GDM1 (cell line): ENCODE measurements around the gene C11orf98.
A peak's percentile ranks its signal among the peaks of the same experiment; 100 is the strongest.
"Not testable (repeated sequence)": the region's sequence is repeated elsewhere in the genome, so short reads cannot be mapped to it uniquely, and the experiment has no call there.

Source experiments
- DNase-seq: peaks from one replicate; lab custom pipeline; 2025; lab: John Stamatoyannopoulos, UW

The C11orf98 gene

DNA sequence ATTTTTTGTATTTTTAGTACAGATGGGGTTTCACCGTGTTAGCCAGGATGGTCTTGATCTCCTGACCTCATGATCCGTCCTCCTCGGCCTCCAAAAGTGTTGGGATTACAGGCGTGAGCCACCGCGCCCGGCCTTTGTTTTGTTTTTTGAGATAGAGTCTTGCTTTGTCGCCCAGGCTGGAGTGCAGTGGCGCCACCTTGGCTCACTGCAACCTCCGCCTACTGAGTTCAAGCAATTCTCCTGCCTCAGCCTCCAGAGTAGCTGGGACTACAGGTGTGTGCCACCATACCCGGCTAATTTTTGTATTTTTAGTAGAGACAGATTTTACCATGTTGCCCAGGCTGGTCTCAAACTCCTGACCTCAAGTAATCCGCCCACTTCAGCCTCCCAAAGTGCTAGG lies 14.7 kb downstream of the C11orf98 start:
- DNase-seq: not testable (repeated sequence)

DNA sequence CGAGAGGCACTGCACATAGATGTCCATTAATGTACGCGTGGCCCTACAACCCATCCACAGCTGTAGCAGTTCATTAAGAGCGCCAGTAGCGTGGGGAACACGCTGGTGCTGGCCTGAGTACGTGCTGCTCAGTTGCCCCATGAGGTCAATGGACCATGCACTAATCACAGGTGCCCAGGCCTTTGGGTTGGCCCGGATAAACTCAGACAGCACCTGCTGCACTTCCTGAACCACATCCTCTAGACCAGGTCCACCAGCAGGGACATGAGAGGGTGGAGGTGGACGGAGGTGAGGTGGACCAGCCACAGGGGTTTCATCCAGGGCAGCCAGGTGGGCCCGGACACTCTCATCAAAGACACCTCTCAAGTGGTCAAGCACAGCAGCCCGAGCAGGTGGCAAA lies 15.5 kb downstream of the C11orf98 start:
- DNase-seq: no peak

DNA sequence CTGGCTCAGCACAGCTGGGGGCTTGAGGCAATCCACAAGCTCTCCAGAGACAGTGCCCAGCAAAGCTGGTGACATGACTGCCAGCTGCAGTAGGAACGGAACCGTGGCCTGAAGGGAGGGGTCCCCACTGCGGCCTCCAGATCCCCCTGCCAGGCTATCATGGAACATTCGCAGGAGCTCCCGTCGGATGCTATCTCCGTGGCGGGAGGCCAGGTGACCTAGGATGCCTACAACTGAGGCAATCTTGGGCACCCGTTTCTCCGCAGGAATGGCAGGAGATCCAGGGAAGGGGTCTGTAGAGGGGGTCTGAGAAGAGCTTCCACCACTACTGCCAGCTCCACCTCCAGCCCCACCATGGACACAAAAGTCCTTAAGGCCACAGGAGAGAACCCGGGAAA lies 16.0 kb downstream of the C11orf98 start:
- DNase-seq: no peak

DNA sequence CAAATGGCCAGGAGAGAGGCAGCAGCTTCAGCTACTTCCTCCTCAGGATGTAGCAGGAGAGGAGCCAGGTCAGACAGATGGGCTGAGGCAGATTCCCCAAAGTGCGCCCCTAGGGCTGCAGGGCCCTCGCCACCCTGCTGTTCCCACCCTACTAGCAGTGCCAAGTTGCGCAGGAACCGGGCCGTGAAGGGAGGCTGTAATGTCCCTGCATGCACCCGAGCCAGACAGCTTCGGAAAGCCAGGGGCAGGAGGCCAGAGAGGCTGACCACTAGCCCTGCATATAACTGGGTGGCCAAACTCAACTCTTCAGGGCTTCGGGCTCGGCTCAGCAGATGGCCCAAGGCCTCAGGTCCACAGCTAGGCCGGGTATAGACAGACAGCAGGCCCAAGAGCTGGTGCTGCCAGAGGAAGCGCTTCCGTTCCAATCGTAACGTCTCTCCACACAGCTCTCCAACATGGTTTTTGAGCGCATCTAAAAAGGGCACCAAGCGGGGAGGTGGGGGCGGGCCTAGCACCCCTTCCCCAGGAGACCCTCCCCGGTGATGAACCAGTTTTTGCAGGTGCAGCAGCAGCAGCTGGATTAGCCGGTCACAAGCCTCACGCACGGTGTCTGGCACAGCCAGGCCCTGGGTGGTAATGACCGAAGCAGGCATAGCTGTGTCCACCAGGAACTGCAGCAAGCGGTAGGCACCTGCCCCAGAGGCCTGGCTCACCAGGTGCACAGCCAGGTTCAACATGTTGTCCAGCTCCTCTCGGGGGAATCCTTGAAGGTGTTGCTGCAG lies 16.6 kb downstream of the C11orf98 start:
- no peak for DNase-seq

DNA sequence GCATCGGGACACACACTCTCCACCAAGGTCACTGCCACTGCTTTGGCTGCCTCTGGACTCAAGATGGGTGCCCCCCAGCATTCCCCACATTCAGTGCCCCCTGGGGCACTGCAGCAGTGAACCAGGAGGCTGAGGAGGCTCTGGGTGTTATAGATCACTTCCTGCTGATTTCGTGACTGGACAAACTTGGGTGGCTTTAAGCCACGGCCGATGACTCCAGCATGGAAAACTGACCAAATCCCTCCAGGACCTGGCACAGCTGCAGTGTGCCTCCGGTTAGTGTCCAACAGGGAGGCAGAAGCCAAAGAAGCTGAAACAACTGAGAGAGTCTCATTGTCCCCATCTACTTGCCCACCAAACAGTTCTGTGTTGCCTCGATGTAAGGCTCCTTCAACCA lies 17.4 kb downstream of the C11orf98 start:
- no peak for DNase-seq

DNA sequence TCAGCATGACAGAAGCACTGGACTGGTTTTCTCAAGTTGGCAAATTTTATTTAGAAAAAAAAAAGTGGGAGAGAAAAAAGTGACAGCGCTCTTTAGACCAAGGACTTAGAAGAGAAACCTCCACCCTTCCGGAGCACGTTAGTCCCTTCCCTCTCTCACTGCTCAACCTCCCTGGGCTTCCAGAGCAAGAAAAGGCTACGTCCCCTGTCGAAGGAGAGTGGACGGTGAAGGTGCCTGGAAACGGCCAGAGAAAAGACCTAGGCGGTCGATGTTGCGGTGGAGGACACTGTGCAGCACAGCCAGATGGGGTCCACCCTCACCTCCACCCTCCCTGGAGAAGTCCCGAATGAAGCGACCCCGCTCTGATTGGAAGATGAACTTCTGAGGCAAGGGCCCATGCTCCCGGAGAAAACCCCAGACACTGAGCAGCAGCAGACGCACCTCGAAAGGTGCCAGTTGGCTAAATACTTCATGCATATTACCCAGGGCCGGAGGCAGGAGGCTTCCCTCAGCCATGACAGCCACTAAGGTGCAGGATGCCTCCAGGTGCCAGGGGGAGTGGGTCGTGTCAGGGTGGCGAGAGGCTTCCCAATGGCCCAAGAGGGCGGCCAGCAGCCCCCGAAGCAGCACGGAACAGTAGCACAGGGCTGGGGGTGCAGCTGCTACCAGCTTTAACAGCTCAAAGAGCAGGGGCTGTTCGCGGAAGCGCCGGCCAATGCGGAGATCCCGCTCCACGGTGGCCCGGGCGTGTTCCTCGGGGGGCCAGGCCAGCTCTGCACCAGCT lies 18.0 kb downstream of the C11orf98 start:
- no peak for DNase-seq

DNA sequence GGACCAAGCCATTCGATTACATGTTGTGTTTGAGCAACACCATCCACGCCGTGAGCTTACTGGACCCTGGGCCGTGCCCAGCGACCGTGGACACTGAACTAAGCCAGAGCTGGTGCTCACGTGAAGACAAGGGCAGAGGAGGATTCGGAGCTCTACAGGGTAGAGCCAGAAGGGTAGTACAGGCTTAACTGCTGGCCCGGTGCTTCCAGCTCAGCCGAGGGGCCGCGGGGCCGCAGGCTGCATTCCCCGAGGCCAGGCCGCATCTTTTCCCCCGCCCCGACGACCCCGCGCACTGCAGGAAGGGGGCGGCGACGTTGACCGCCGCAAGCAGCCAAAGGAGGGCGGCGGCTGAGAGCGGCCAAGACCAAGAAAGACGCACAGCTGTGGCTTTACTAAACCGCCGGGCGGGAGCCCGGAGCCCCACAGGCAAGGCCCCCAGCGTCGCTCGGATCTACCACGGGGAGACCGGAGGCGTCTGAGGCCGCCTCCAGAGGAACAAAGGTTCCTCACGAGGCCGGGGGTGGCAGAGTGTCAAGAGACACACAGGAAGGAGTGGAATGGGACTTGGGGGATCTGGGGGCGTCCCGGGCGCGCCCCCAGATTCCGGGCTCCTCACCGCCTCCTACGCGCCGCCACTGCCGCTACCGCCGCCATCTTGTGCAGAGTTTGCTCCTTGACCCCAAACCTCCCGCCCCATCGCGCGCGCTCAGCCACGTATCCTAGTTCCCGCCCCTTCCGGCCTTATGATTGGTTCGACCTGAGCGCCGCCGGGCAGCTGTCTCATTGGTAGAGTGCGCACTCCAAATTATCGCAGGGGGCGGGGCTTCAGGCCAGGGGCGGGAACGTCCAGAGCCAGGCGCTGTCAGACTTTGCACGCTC lies 18.8 kb downstream of the C11orf98 start, which contains the start of gene GANAB:
Gene GANAB, minus strand, starts transcription at position 668 of the 879 bp plus-strand sequence. Its CDS starts 14 bp downstream, at position 654.
- peak; percentile 93 for DNase-seq

DNA sequence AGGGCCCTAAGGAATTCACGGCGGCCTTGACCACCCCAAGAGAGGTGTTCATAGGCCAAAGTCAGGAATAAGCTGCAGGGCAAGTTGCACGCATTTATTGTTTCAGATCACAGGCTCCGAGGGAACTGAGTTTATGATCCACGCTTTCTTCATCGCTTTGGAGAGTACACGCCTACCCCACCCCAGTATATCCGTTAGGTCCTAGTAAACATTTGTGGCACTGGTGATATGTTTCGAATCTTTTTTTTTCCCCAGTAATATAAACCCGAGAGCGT lies 19.4 kb downstream of the C11orf98 start:
- DNase-seq: no peak

DNA sequence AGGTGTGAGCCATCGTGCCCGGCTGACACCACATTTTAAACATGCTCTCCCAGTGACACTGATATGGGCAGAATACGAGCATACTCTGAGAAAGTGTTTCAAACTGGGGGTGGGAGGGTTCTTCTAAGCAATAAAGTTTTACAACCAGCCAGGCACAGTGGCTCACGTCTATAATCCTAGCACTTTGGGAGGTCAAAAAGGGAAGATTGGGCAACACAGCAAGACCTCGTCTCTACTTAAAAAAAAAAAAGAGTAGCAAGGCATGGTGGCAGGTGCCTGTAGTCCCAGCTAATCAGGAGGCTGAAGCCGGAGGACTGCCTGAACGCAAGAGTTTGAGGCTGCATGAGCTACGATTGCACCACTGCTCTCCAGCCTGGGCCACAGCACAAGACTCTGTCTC lies 20.8 kb downstream of the C11orf98 start:
- DNase-seq: no peak

DNA sequence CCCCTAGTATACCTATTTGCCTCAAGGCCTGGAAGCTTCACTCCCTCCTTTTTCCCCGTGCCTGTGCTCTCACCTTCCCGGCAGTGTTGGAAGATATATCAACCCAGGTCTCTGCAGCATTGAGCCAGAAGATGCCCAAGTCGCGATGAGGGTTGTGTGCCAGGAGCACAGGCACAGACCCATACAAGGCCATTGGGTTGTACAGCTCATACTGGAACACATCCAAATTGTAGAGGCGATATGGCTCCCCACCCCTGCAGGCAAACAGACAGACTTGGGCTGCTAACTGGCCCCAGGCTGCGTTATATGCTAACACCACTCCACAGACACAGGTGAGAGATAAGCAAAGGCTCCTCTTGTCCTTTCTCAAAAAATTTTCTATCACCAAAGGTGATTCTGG lies 32.5 kb downstream of the C11orf98 start:
- no peak for DNase-seq

DNA sequence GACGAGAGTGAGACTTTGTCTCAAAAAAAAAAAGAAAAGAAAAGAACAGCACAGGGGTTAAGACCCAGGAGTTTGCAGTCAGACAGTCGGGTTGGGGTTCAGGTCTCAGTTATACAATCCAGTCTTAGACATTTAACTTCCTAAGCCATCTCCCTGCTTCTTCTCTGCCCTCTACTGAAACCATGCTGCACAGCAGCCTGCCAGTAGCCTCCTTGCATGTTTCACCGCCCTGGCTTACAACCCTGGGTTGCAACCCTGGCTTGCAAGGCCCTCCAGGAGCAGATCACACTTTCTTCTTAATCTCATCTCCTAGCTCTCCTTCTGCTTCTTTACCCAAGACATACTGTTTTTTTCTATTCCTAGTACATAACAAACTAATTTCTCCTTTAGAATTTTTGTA lies 37.3 kb downstream of the C11orf98 start:
- DNase-seq: no peak

DNA sequence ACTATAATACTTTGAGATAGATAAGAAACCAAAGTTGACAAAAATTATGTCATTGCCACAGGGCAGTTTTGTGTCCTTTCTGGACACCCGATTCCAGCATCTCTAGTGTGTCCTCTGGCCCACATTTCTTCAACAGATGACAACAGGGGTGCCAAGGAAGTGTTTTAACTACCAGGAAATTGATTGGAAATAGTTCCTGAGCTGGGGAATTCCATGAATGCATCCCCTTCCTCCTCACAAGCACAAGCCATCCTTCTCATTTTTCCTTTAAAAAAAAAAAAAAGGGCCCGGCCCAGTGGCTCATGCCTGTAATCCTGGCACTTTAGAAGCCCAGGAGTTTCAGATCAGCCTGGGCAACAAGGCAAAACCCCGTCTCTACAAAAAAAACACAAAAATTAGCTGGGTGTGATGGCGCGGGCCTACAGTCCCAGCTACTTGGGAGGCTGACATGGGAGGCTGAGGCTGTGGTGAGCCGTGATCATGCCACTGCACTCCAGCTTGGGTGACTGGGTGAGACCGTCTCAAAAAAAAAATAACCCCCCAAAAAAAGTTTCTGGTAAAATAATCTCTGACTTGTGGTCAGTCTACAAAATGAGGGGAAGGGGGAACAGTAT lies 42.4 kb downstream of the C11orf98 start:
- DNase-seq: no peak

DNA sequence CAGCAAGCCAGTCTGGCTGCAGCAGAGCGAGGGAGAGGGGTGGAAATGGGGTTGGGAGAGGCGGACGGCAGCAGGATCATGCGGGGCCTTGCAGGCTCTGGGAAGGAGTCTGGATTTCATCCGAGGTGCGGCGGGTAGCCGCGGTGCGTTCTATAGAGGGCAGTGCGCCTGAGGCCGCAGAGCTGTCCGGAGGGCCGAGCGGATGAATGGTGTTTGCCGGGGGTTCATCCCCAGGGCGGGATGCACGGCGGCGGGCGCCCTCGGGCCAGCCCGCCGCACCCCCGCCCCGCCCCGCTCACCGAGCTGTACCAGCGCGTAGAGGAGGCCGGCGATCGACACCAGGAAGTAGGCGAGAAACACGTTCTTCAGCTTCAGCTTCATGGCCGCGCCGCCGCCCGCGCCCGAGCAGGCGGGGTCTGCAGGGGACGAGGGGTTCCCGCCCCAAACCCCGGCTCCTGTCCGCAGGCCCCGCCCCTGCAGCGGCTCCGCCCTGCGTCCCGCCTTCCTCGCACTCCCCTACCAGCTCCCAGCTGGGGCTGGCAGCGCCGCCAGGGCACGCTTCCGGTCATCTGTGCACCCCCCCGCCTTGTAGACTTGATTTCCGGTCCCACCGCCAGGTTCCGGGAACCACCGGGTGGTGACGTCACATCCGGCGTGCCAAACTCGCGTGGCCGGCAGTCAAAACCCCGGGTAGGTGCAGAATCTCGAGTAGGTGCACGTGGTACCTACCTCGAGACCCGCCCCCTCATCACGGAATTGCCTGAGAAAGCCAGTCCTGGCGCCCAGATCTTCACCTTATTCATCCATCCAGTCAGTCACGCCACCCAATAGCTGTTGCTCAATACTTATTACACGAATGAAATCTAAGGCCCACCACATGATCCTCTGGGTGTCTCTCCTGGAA lies 43.2 kb downstream of the C11orf98 start, which contains the start of gene B3GAT3:
Gene B3GAT3, minus strand, starts transcription at position 420 of the 904 bp plus-strand sequence. Its CDS starts 39 bp downstream, at position 381.
- peak; percentile 87 for DNase-seq

DNA sequence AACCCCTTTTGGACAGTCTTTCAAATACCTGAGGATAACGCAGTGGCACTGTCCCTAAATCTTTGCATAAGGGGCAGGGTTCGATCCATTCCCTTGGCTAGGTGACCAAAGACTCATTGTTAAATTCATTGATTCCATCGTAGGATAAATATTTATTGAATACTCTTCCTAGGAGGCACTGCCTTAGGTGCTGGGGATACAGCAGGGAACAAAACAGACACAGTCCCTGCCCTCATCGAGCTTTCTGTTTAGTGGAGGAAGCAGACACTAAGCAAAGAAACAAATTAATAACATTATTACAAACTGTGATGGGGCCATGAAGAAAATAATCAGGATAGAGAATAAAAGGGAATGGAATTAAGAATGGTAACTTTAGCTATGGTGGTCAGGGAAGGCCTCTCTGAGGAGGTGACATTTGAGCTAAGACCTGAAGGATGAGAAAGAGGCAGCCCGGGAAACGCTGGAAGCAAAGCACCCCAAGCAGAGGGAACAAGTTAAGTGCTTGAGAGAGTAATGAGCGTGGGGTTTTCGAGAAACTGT lies 43.9 kb downstream of the C11orf98 start:
- DNase-seq: no peak

DNA sequence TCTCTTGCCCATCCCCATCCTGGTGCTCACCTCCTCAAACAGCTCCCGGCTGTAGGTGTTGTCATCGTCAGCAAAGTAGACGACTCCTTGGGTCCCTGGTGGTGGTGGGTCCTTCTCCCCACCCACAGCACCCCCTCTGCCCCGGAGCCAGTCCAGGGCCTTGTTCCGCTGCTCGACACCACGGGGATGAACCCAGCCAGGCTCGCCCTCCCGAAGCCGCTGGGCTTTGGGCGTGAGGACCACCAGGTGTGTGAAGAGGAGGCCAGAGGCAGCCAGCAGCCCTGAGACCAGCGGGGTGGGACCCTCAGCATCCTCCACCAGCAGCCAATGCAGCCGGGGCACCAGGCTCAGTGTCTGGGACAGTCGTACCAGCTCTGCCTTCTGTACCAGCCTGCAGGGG lies 48.1 kb downstream of the C11orf98 start:
- not testable (repeated sequence) for DNase-seq

DNA sequence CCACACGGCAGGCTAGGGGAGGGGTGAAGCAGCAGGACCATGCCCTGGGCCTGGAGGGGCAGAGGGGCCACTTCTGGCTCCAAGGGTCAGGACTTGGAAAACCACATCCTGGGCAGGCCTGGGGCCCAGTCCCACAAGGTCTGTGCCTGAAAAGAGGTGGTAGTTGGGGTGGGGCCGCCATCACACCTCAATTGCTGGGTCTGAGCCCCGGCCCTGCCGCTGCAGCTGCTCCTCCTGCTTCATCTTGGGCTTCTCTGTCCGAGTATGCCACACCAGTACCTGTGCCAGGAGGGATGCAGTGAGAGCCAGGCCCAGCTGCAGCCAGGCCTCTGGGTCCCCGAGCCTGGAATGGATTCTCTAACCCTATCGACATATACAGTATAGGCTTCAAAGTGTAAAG lies 49.5 kb downstream of the C11orf98 start:
- no peak for DNase-seq

DNA sequence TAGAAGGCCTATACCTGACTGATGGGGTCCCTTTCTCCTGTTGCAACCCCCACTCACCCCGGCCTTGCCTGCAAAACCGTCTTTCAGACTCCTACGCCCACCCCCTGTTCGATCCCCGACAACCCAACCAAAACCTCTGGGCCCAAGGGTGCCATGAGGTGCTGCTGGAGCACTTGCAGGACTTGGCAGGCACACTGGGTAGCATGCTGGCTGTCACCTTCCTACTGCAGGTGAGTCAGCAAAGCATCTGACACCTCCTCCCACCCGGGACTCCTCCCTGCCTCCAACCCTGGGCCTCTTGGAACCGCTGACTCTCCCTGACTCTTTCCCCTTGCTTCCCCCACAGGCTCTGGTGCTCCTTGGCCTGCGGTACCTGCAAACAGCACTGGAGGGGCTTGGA lies 50.7 kb downstream of the C11orf98 start:
- no peak for DNase-seq

DNA sequence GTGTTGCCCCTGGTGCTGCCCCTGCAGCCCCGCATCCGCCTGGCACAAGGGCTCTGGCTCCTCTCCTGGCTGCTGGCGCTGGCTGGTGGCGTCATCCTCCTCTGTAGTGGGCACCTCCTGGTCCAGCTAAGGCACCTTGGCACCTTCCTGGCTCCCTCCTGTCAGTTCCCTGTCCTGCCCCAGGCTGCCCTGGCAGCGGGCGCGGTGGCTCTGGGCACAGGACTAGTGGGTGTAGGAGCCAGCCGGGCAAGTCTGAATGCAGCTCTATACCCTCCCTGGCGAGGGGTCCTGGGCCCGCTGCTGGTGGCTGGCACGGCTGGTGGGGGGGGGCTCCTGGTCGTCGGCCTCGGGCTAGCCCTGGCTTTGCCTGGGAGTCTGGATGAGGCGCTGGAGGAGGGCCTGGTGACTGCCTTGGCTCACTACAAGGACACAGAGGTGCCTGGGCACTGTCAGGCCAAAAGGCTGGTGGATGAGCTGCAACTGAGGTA lies 51.7 kb downstream of the C11orf98 start:
- no peak for DNase-seq
